ENCODE data around the gene MBNL2. TPM values are rescaled to one million over a fixed set of nuclear protein-coding genes. Genes with fewer than 3 reads are reported as not detected.

Gene MBNL2
- total and polyA plus RNA-seq, 7 donors, result 11.8 to 110 (median 84.7) TPM

- WGBS, 2 donors, result 95 to 96% methylated on average over 7 of the region's 7 CpGs
- H3K4me3 ChIP-seq, result no peak overlapping the region
- no peaks in the 10 kb centered on the region for H3K9me3 ChIP-seq
- peaks cover 0 to 24% (median 15%) of the 10 kb centered on the region in 4 donors for H3K4me1 ChIP-seq
- TF ChIP-seq POLR2A (IDR thresholded peaks at IDR 0.05) (no peak), CTCF (IDR thresholded peaks at IDR 0.05) (no peak), EP300 (IDR thresholded peaks at IDR 0.05) (no peak), POLR2AphosphoS5 (IDR thresholded peaks at IDR 0.05) (no peak)
- no peak for DNase-seq
- H3K27me3 ChIP-seq, result no peaks in the 10 kb centered on the region
- intact Hi-C loops (cut with DNase I), result no loop called here
- H3K36me3 ChIP-seq, result peaks cover 0 to 38% (median 14%) of the 10 kb centered on the region in 4 donors
- no peak overlapping the region for H3K27ac ChIP-seq
Observed at GRCh38 chr13:97371486-97372109, 149.5 kb downstream of the MBNL2 start.

- no peak for TF ChIP-seq CTCF (IDR thresholded peaks at IDR 0.05)
- TF ChIP-seq POLR2A (IDR thresholded peaks at IDR 0.05), result no peak
- no peak for TF ChIP-seq POLR2AphosphoS5 (IDR thresholded peaks at IDR 0.05)
- no peak for TF ChIP-seq EP300 (IDR thresholded peaks at IDR 0.05)
- Histone ChIP-seq H3K9me3 (no peaks in the 10 kb centered on the region), H3K36me3 (peaks cover 0 to 40% (median 12%) of the 10 kb centered on the region in 4 donors), H3K4me3 (no peak overlapping the region), H3K4me1 (peaks cover 0 to 15% (median 10%) of the 10 kb centered on the region in 4 donors), H3K27ac (no peak overlapping the region), H3K27me3 (no peaks in the 10 kb centered on the region)
- 84% methylated on average over 4 of the region's 4 CpGs for WGBS, 2 donors
- intact Hi-C loops (cut with DNase I), result no loop called here
- no peak for DNase-seq
Observed at GRCh38 chr13:97372936-97373335, 150.8 kb downstream of the MBNL2 start.

- H3K36me3 ChIP-seq, result peaks cover 0 to 48% (median 12%) of the 10 kb centered on the region in 4 donors
- DNase-seq, result no peak
- no peak overlapping the region for H3K27ac ChIP-seq
- peaks cover 0 to 10% (median 2%) of the 10 kb centered on the region in 4 donors for H3K4me1 ChIP-seq
- H3K4me3 ChIP-seq, result no peak overlapping the region
- 96 to 97% methylated on average over 6 of the region's 6 CpGs for WGBS, 2 donors
- no peaks in the 10 kb centered on the region for H3K9me3 ChIP-seq
- no peaks in the 10 kb centered on the region for H3K27me3 ChIP-seq
- intact Hi-C loops (cut with DNase I), result no loop called here
- TF ChIP-seq EP300 (IDR thresholded peaks at IDR 0.05) (no peak), CTCF (IDR thresholded peaks at IDR 0.05) (no peak), POLR2A (IDR thresholded peaks at IDR 0.05) (no peak), POLR2AphosphoS5 (IDR thresholded peaks at IDR 0.05) (no peak)
Observed at GRCh38 chr13:97373787-97374186, 151.7 kb downstream of the MBNL2 start.

GRCh38 chr13:97376981-97377380 is 154.8 kb downstream of the MBNL2 start:
- no peak for TF ChIP-seq CTCF (IDR thresholded peaks at IDR 0.05)
- TF ChIP-seq POLR2A (IDR thresholded peaks at IDR 0.05), result no peak
- TF ChIP-seq EP300 (IDR thresholded peaks at IDR 0.05), result no peak
- TF ChIP-seq POLR2AphosphoS5 (IDR thresholded peaks at IDR 0.05), result no peak

More at GRCh38 chr13:97376981-97377380, 154.8 kb downstream of the MBNL2 start:
- H3K27me3 ChIP-seq, result no peaks in the 10 kb centered on the region
- H3K4me3 ChIP-seq, result no peak overlapping the region
- intact Hi-C loops (cut with DNase I), result no loop called here
- H3K9me3 ChIP-seq, result no peaks in the 10 kb centered on the region
- H3K27ac ChIP-seq, result no peak overlapping the region
- 93 to 95% methylated on average over 6 of the region's 6 CpGs for WGBS, 2 donors
- H3K36me3 ChIP-seq, result peaks cover 0 to 54% (median 6%) of the 10 kb centered on the region in 4 donors
- DNase-seq, result no peak
- H3K4me1 ChIP-seq, result no peaks in the 10 kb centered on the region
